ENCODE measurements around the gene NDST1. TPM values are rescaled to one million over a fixed set of nuclear protein-coding genes. Genes with fewer than 3 reads are reported as not detected.

NDST1 gene
- total RNA-seq, 2 donors from 2014 or later = 4.0 to 7.8 TPM

- DNase-seq (ENCODE audit: low spot score) (no peak), ATAC-seq (no peak)
- Mint-ChIP-seq H3K27ac (no peak overlapping the region), H3K9me3 (no peaks in the 10 kb centered on the region), H3K27me3 (no peaks in the 10 kb centered on the region), H3K4me3 (no peak overlapping the region), H3K36me3 (no peaks in the 10 kb centered on the region), H3K4me1 (ENCODE audit: low read depth in 2 of 2) (no peaks in the 10 kb centered on the region)
Observed at GRCh38 chr5:150541895-150542294, 34.0 kb downstream of the NDST1 start.

- Mint-ChIP-seq H3K4me3 (no peak overlapping the region), H3K27ac (no peak overlapping the region), H3K27me3 (no peaks in the 10 kb centered on the region), H3K9me3 (no peaks in the 10 kb centered on the region), H3K36me3 (no peaks in the 10 kb centered on the region), H3K4me1 (ENCODE audit: low read depth in 2 of 2) (no peaks in the 10 kb centered on the region)
- no peak for ATAC-seq
- no peak for DNase-seq (ENCODE audit: low spot score)
Observed at GRCh38 chr5:150542933-150543445, 35.1 kb downstream of the NDST1 start.

- Mint-ChIP-seq H3K4me1 (ENCODE audit: low read depth in 2 of 2) (no peaks in the 10 kb centered on the region), H3K27ac (no peak overlapping the region), H3K4me3 (no peak overlapping the region), H3K27me3 (no peaks in the 10 kb centered on the region), H3K9me3 (no peaks in the 10 kb centered on the region), H3K36me3 (no peaks in the 10 kb centered on the region)
- ATAC-seq (peak; percentile 77 to 83), DNase-seq (ENCODE audit: low spot score) (peak; percentile 68)
Observed at GRCh38 chr5:150544611-150545219, 36.8 kb downstream of the NDST1 start.

GRCh38 chr5:150545246-150545645, 37.3 kb downstream of the NDST1 start:
- H3K27me3 Mint-ChIP-seq = no peaks in the 10 kb centered on the region
- no peak for ATAC-seq
- H3K4me3 Mint-ChIP-seq = no peak overlapping the region
- H3K36me3 Mint-ChIP-seq = no peaks in the 10 kb centered on the region
- DNase-seq (ENCODE audit: low spot score) = no peak
- H3K27ac Mint-ChIP-seq = no peak overlapping the region
- no peaks in the 10 kb centered on the region for H3K4me1 Mint-ChIP-seq (ENCODE audit: low read depth in 2 of 2)
- no peaks in the 10 kb centered on the region for H3K9me3 Mint-ChIP-seq

GRCh38 chr5:150548123-150548522, 40.2 kb downstream of the NDST1 start:
- no peaks in the 10 kb centered on the region for H3K9me3 Mint-ChIP-seq
- H3K27me3 Mint-ChIP-seq = no peaks in the 10 kb centered on the region
- no peak for ATAC-seq

DNA sequence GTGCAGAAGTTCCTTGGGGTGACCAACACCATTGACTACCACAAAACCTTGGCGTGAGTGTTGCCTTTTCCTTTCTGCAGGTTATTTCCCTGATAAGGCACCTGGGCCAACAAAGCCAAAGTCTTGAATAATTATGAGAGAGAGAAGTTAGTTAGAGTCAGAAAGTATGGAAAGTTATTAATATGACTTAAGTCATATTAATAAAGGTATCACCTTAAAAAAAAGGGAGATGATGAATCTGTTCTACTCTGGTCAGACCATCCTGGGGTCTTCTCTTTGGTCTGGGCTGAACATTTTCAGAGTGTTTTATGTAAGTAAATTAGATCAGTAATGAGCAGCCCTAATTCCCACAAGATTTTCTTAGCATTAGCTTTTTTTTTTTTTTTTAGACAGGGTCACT, 41.8 kb downstream of the NDST1 start:
- H3K4me3 Mint-ChIP-seq = no peak overlapping the region
- no peaks in the 10 kb centered on the region for H3K9me3 Mint-ChIP-seq
- no peaks in the 10 kb centered on the region for H3K36me3 Mint-ChIP-seq
- no peak overlapping the region for H3K27ac Mint-ChIP-seq
- no peak for ATAC-seq
- no peaks in the 10 kb centered on the region for H3K27me3 Mint-ChIP-seq
- no peak for DNase-seq (ENCODE audit: low spot score)
- no peaks in the 10 kb centered on the region for H3K4me1 Mint-ChIP-seq (ENCODE audit: low read depth in 2 of 2)

More at GRCh38 chr5:150548123-150548522, 40.2 kb downstream of the NDST1 start:
- Mint-ChIP-seq H3K27ac (no peak overlapping the region), H3K36me3 (no peaks in the 10 kb centered on the region), H3K4me1 (ENCODE audit: low read depth in 2 of 2) (no peaks in the 10 kb centered on the region), H3K4me3 (no peak overlapping the region)
- no peak for DNase-seq (ENCODE audit: low spot score)

DNA sequence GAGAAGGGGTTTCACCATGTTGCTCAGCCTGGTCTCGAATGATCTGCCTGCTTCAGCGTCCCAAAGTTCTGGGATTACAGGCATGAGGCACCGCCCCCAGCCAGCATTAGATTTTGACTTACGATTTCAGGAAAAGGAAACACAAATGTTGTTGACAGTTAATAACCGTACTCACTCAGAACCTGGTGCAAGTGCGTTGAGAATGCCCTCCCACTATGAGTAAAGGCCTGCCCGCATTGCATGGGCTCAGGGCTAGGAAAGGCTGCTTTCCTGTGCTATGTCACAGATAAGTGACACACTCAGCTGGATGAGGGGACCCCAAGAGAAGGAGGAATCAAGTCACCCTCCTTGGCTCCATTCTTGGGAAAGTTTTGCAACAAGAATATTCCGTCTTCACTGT, 42.4 kb downstream of the NDST1 start:
- Mint-ChIP-seq H3K4me3 (no peak overlapping the region), H3K36me3 (no peaks in the 10 kb centered on the region), H3K27me3 (no peaks in the 10 kb centered on the region), H3K27ac (no peak overlapping the region), H3K9me3 (no peaks in the 10 kb centered on the region), H3K4me1 (ENCODE audit: low read depth in 2 of 2) (no peaks in the 10 kb centered on the region)
- no peak for DNase-seq (ENCODE audit: low spot score)
- ATAC-seq = no peak

DNA sequence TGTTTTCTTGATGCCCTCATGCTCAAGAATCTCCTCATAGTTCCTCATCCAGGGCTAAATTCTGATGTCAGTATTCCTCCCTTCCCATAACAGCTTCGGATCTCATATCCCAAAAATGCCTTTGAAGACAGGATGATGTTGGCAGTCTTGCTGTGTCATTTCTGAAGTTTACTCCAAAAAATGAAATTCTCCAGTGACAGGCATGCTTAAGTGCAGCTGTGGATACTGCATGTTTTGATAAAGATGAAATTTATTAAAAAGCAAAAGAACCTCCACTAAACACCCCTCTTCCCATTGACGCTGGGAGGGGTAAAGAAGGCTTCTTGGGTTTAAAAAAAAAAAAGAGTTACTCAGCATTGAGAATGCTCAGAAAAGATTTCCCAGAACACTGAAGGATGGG, 43.1 kb downstream of the NDST1 start:
- no peaks in the 10 kb centered on the region for H3K4me1 Mint-ChIP-seq (ENCODE audit: low read depth in 2 of 2)
- no peaks in the 10 kb centered on the region for H3K9me3 Mint-ChIP-seq
- H3K4me3 Mint-ChIP-seq = no peak overlapping the region
- no peak for DNase-seq (ENCODE audit: low spot score)
- no peaks in the 10 kb centered on the region for H3K36me3 Mint-ChIP-seq
- H3K27ac Mint-ChIP-seq = no peak overlapping the region
- ATAC-seq = no peak
- H3K27me3 Mint-ChIP-seq = no peaks in the 10 kb centered on the region

- Mint-ChIP-seq H3K9me3 (no peaks in the 10 kb centered on the region), H3K27ac (no peak overlapping the region), H3K4me1 (ENCODE audit: low read depth in 2 of 2) (no peaks in the 10 kb centered on the region), H3K36me3 (no peaks in the 10 kb centered on the region), H3K27me3 (no peaks in the 10 kb centered on the region), H3K4me3 (no peak overlapping the region)
- ATAC-seq (no peak), DNase-seq (ENCODE audit: low spot score) (no peak)
Observed at GRCh38 chr5:150553402-150553801, 45.5 kb downstream of the NDST1 start.

DNA sequence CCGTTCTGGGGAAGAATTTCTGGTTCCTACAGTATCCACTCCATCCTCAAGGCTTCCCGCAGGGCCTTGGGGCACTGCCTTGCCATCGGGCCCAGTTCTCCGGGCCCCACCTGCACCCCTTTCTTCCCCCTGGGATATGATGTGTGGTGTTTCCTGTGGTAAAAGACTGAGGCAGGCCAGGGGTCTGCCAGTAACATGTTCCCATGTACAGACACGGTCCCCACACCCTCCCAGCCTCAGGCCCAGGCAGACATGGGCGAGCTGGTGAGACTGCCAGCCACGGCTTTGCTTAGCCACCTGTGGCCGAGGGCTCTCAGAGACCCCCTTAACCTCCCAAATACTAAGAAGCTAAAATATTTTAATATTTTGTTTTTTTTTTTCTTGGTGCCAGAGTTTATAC, 46.0 kb downstream of the NDST1 start:
- DNase-seq (ENCODE audit: low spot score) (no peak), ATAC-seq (no peak)
- Mint-ChIP-seq H3K9me3 (no peaks in the 10 kb centered on the region), H3K27me3 (no peaks in the 10 kb centered on the region), H3K36me3 (no peaks in the 10 kb centered on the region), H3K4me3 (no peak overlapping the region), H3K4me1 (ENCODE audit: low read depth in 2 of 2) (no peaks in the 10 kb centered on the region), H3K27ac (no peak overlapping the region)

GRCh38 chr5:150554857-150555256, 46.9 kb downstream of the NDST1 start:
- Mint-ChIP-seq H3K27ac (no peak overlapping the region), H3K27me3 (no peaks in the 10 kb centered on the region), H3K36me3 (no peaks in the 10 kb centered on the region), H3K4me3 (no peak overlapping the region), H3K4me1 (ENCODE audit: low read depth in 2 of 2) (no peaks in the 10 kb centered on the region), H3K9me3 (no peaks in the 10 kb centered on the region)
- ATAC-seq = no peak
- no peak for DNase-seq (ENCODE audit: low spot score)

DNA sequence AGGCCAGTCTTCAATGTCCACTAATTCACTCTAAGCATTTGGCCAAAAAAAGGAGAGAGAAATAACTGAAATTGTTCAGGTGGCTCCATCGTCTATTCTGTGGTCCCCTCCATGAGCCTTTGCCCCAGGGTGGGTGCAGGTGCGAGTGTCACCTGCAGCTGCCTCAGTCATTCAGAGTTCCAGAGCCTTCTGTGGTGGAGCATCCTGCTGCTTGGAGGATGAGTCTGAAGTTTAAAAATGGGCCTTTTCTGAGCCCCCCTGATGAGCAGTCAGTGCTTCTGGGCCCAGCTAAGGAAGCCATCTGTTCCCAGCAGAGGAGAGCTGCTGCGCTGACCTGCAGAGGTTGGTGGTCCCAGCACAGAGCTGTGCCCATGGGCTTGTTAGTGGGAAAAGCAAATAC, 48.2 kb downstream of the NDST1 start:
- Mint-ChIP-seq H3K4me1 (ENCODE audit: low read depth in 2 of 2) (no peaks in the 10 kb centered on the region), H3K9me3 (no peaks in the 10 kb centered on the region), H3K27me3 (no peaks in the 10 kb centered on the region), H3K4me3 (no peak overlapping the region), H3K27ac (no peak overlapping the region), H3K36me3 (no peaks in the 10 kb centered on the region)
- ATAC-seq (no peak), DNase-seq (ENCODE audit: low spot score) (no peak)

DNA sequence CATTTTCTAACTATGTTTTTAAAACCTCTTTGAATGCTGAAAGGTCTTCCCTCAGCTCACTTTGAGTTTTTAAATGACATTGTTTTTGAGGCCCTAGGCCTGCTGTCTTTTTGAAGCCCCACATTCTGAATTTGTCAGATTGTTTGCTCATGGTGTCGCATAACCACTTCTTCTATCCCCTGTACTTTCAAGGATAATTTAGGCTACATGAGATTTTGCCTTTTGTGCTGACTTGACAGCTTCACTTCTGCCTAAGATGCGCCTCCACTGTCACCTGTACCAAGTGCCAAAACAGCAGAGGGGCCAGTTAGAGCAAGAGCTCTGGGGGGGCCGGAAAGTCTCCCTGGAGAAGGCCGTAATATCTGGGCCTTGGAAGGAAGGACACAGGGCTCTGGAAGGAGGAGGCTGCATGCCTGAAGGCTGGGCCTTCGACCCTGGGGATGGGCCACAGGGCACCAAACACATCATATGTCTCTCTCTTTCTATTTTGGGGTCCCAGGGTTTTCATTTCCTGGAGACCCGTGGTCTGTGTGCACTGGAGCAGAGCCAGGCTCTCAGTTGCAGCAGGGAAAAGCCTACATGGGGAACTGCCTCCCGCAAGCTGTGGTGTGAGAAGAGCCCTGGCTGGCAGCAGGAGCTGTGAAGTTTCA, 49.1 kb downstream of the NDST1 start:
- no peaks in the 10 kb centered on the region for H3K27me3 Mint-ChIP-seq
- DNase-seq (ENCODE audit: low spot score) = no peak
- H3K4me1 Mint-ChIP-seq (ENCODE audit: low read depth in 2 of 2) = no peaks in the 10 kb centered on the region
- no peaks in the 10 kb centered on the region for H3K9me3 Mint-ChIP-seq
- no peak overlapping the region for H3K4me3 Mint-ChIP-seq
- no peaks in the 10 kb centered on the region for H3K36me3 Mint-ChIP-seq
- no peak for ATAC-seq
- H3K27ac Mint-ChIP-seq = no peak overlapping the region

DNA sequence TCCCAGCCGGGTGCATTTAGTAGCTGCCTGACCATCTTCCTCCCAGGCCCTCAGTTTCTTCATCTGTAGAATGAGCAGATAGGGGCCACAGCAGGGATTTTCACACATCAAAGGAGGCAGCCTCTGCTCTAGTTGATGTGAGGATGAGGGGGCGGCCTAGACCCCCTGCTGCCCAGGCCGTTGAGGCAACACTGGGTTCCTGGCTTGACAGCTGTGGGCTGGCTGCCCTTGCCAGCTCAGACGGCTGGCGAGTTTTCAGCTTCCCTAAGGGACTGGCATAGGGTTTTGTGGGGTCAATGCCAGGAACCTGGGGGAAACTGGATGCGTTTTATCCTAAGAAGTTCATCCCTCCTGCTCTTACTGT, 49.6 kb downstream of the NDST1 start:
- no peaks in the 10 kb centered on the region for H3K36me3 Mint-ChIP-seq
- H3K27me3 Mint-ChIP-seq = no peaks in the 10 kb centered on the region
- H3K9me3 Mint-ChIP-seq = no peaks in the 10 kb centered on the region
- H3K27ac Mint-ChIP-seq = no peak overlapping the region
- ATAC-seq (no peak), DNase-seq (ENCODE audit: low spot score) (no peak)
- H3K4me1 Mint-ChIP-seq (ENCODE audit: low read depth in 2 of 2) = no peaks in the 10 kb centered on the region
- no peak overlapping the region for H3K4me3 Mint-ChIP-seq

All from natural killer cell treated with Interleukin-12 subunit alpha and Interleukin-12 subunit beta and Interleukin-15 and Interleukin-18, amount 100 ng/mL, for 72 hours (primary cell).